IMR-90 (cell line): ENCODE measurements around the gene RCL1. TPM values are rescaled to one million over a fixed set of nuclear protein-coding genes. Genes with fewer than 3 reads are reported as not detected.

Experiments used
- ATAC-seq: fragments of 200-7000 bp; cut with Tn5 transposase; 2 replicates; pipeline ENCODE4 v1.9.1; 2020; ENCODE audit warnings: low read depth, mild to moderate bottlenecking, moderate library complexity
- BruUV-seq: library from RNA; stranded (reverse); fragments of 400-500 nt; replicated peaks from 2 replicates; lab custom pipeline; 2021; lab: Mats Ljungman, UMichigan
- CTCF ChIA-PET: fragments of 300-600 bp; formaldehyde crosslinking; extraction: SDS; loops from one replicate; lab custom pipeline; 2021; ENCODE audit warnings: antibody characterized with exemption; lab: Yijun Ruan, JAX
- POLR2A ChIA-PET: fragments of 300-600 bp; sonication (Branson Sonifier 250); formaldehyde crosslinking; loops from one replicate; lab custom pipeline; 2022; ENCODE audit warnings: antibody characterized with exemption; ENCODE audit not compliant: unreplicated experiment; lab: Charles Lee
- DNase-seq: peaks from one replicate; pipeline ENCODE4 v3.0.0; 2013
- H2AFZ ChIP-seq: replicated peaks from 2 replicates; pipeline ENCODE3; 2013; ENCODE audit warnings: low read length, mild to moderate bottlenecking; ENCODE audit not compliant: poor library complexity
- H2AK5ac ChIP-seq: 2 replicates; pipeline ENCODE4 v1.6.1; 2013; ENCODE audit warnings: low read depth, low read length, inconsistent platforms
- H2AK9ac ChIP-seq: replicated peaks from 2 replicates; pipeline ENCODE3; 2013; ENCODE audit warnings: mild to moderate bottlenecking, low read depth, low read length, moderate library complexity; ENCODE audit not compliant: poor library complexity
- H2BK120ac ChIP-seq: 2 replicates; pipeline ENCODE4 v1.6.1; 2013; ENCODE audit warnings: low read depth, low read length, inconsistent platforms
- H2BK15ac ChIP-seq: 3 replicates; pipeline ENCODE4 v1.6.1; 2013; ENCODE audit warnings: low read depth, low read length, inconsistent platforms
- H2BK20ac ChIP-seq: 2 replicates; pipeline ENCODE4 v1.6.1; 2013; ENCODE audit warnings: low read depth, mild to moderate bottlenecking, inconsistent platforms, low read length, moderate library complexity
- H2BK5ac ChIP-seq: 2 replicates; pipeline ENCODE4 v1.6.1; 2013; ENCODE audit warnings: mild to moderate bottlenecking, low read depth, low read length, inconsistent platforms; ENCODE audit not compliant: poor library complexity, severe bottlenecking
- H3K14ac ChIP-seq: replicated peaks from 2 replicates; pipeline ENCODE4 v1.6.1; 2013; ENCODE audit warnings: low read depth, low read length, inconsistent platforms
- H3K18ac ChIP-seq: 2 replicates; pipeline ENCODE4 v1.6.1; 2013; ENCODE audit warnings: low read depth, low read length, control low read depth
- H3K23ac ChIP-seq: 2 replicates; pipeline ENCODE4 v1.6.1; 2013; ENCODE audit warnings: low read depth, low read length, inconsistent platforms
- H3K27ac ChIP-seq: 2 replicates; pipeline ENCODE4 v1.5.1; 2013; ENCODE audit warnings: mild to moderate bottlenecking, control low read depth, low read length; ENCODE audit not compliant: insufficient read depth
- H3K27me3 ChIP-seq: 2 replicates; pipeline ENCODE4 v1.6.1; 2013; ENCODE audit warnings: low read length; ENCODE audit not compliant: control insufficient read depth, insufficient read depth
- H3K36me3 ChIP-seq: 2 replicates; pipeline ENCODE4 v1.6.1; 2013; ENCODE audit warnings: low read length, mixed read lengths; ENCODE audit not compliant: control insufficient read depth, insufficient read depth
- H3K4ac ChIP-seq: 2 replicates; pipeline ENCODE4 v1.6.1; 2013; ENCODE audit warnings: low read depth, low read length, inconsistent platforms
- H3K4me1 ChIP-seq: 2 replicates; pipeline ENCODE4 v1.6.1; 2013; ENCODE audit warnings: low read length, mixed read lengths; ENCODE audit not compliant: control insufficient read depth, insufficient read depth
- H3K4me2 ChIP-seq: 2 replicates; pipeline ENCODE4 v1.6.1; 2013; ENCODE audit warnings: low read depth, mild to moderate bottlenecking, control low read depth, low read length, moderate library complexity
- H3K4me3 ChIP-seq: 2 replicates; pipeline ENCODE4 v1.5.1; 2013; ENCODE audit warnings: low read depth, mild to moderate bottlenecking, control low read depth, low read length, moderate library complexity; ENCODE audit not compliant: insufficient read depth
- H3K56ac ChIP-seq: 2 replicates; pipeline ENCODE4 v1.6.1; 2013; ENCODE audit warnings: low read length, inconsistent platforms; ENCODE audit not compliant: insufficient read depth; ENCODE audit errors: extremely low read depth
- H3K79me1 ChIP-seq, 2 experiments: 2 replicates each; pipeline ENCODE4 v1.6.1; 2013; ENCODE audit warnings: low read length in 2 of 2, inconsistent platforms in 1 of 2, low read depth in 1 of 2
- H3K9ac ChIP-seq: 2 replicates; pipeline ENCODE4 v1.6.1; 2013; ENCODE audit warnings: low read depth, low read length, control low read depth
- H3K9me1 ChIP-seq: 2 replicates; pipeline ENCODE4 v1.6.1; 2013; ENCODE audit warnings: low read length, inconsistent platforms; ENCODE audit not compliant: insufficient read depth
- H3K9me3 ChIP-seq: 2 replicates; pipeline ENCODE4 v1.6.1; 2013; ENCODE audit warnings: low read length; ENCODE audit not compliant: control insufficient read depth, insufficient read depth
- H4K20me1 ChIP-seq: 2 replicates; pipeline ENCODE4 v1.6.1; 2013; ENCODE audit warnings: low read length, inconsistent platforms; ENCODE audit not compliant: insufficient read depth
- H4K5ac ChIP-seq: 2 replicates; pipeline ENCODE4 v1.6.1; 2013; ENCODE audit warnings: mild to moderate bottlenecking, low read depth, low read length, control low read depth
- H4K8ac ChIP-seq, 2 experiments: 2 replicates each; pipeline ENCODE4 v1.6.1; 2013; ENCODE audit warnings: low read depth in 2 of 2, low read length in 2 of 2, control low read depth in 1 of 2, inconsistent platforms in 1 of 2
- H4K91ac ChIP-seq: 2 replicates; pipeline ENCODE4 v1.6.1; 2013; ENCODE audit warnings: low read depth, low read length, inconsistent platforms; ENCODE audit not compliant: insufficient read depth
- BHLHE40 ChIP-seq: fragments of 150-350 bp; IDR thresholded peaks from 2 replicates; pipeline ENCODE4 v1.6.1; 2016; ENCODE audit warnings: mild to moderate bottlenecking, low read depth, low read length
- CEBPB ChIP-seq: IDR thresholded peaks from 2 replicates; pipeline ENCODE4 v1.6.1; 2012; ENCODE audit warnings: low read depth, low read length, improper control_type of control experiment
- CHD1 ChIP-seq: IDR thresholded peaks from 2 replicates; pipeline ENCODE4 v1.6.1; 2012; ENCODE audit warnings: low read depth, low read length, improper control_type of control experiment
- ELK1 ChIP-seq: fragments of 150-350 bp; IDR thresholded peaks from 2 replicates; pipeline ENCODE4 v1.6.1; 2016; ENCODE audit warnings: low read depth, mild to moderate bottlenecking, low read length, moderate library complexity, borderline replicate concordance
- FOS ChIP-seq: fragments of 150-350 bp; IDR thresholded peaks from 2 replicates; pipeline ENCODE4 v1.6.1; 2016; ENCODE audit warnings: low read depth, low read length
- MAFK ChIP-seq: IDR thresholded peaks from 2 replicates; pipeline ENCODE4 v1.6.1; 2012; ENCODE audit warnings: low read depth, low read length, improper control_type of control experiment
- MAZ ChIP-seq: IDR thresholded peaks from 2 replicates; pipeline ENCODE4 v1.6.1; 2012; ENCODE audit warnings: low read depth, mild to moderate bottlenecking, low read length, improper control_type of control experiment, moderate library complexity, borderline replicate concordance
- MXI1 ChIP-seq: IDR thresholded peaks from 2 replicates; pipeline ENCODE4 v1.6.1; 2012; ENCODE audit warnings: low read depth, mild to moderate bottlenecking, low read length, moderate library complexity, borderline replicate concordance
- NFE2L2 ChIP-seq: fragments of 150-350 bp; IDR thresholded peaks from 2 replicates; pipeline ENCODE4 v1.6.1; 2016; ENCODE audit warnings: low read depth, mild to moderate bottlenecking, low read length
- POLR2A ChIP-seq: IDR thresholded peaks from 2 replicates; pipeline ENCODE4 v1.6.1; 2012; ENCODE audit warnings: mild to moderate bottlenecking, low read depth, low read length
- RAD21 ChIP-seq: IDR thresholded peaks from 2 replicates; pipeline ENCODE4 v1.6.1; 2012; ENCODE audit warnings: low read length, improper control_type of control experiment
- RCOR1 ChIP-seq: IDR thresholded peaks from 2 replicates; pipeline ENCODE4 v1.6.1; 2012; ENCODE audit warnings: mild to moderate bottlenecking, low read length, improper control_type of control experiment; ENCODE audit not compliant: insufficient replicate concordance
- RFX5 ChIP-seq: IDR thresholded peaks from 2 replicates; pipeline ENCODE4 v1.8.0; 2012; ENCODE audit warnings: low read depth, mild to moderate bottlenecking, low read length, moderate library complexity
- SMC3 ChIP-seq: fragments of 150-350 bp; IDR thresholded peaks from 2 replicates; pipeline ENCODE4 v1.6.1; 2016; ENCODE audit warnings: low read depth, mild to moderate bottlenecking, antibody characterized with exemption, low read length, moderate library complexity
- WGBS, 2 experiments: methylation state at CpG; one replicate each; pipeline versions ENCODE4 v1.1.5 to v1.1.7; 2013; ENCODE audit warnings: missing lambda C conversion rate in 2 of 2; ENCODE audit not compliant: insufficient read length in 1 of 2; ENCODE audit errors: extremely low coverage in 2 of 2; 5-methylcytosine and 5-hydroxymethylcytosine counted together
- dilution Hi-C: fragments of 300-500 bp; cut with HindIII; formaldehyde crosslinking; loops from one replicate; pipeline ENCODE4 v1.14.3; 2018; ENCODE audit warnings: low sequenced_read_pairs; ENCODE audit not compliant: unreplicated experiment
- in situ Hi-C: fragments of 300-500 bp; cut with MboI; formaldehyde crosslinking; loops from 3 replicates; pipeline ENCODE4 v1.14.3; 2019; ENCODE audit warnings: low sequenced_read_pairs, inconsistent platforms, mixed read lengths
- intact Hi-C: fragments of 100-400 bp; cut with micrococcal nuclease; formaldehyde crosslinking; loops from 2 replicates; pipeline ENCODE4 v1.10.0; 2022
- polyA plus RNA-seq, 3 experiments: library from polyadenylated mRNA; depleted of rRNA; stranded (reverse); fragments of >200 nt; gene quantifications; 2 replicates each; pipeline ENCODE4 v1.2.3, GENCODE V29; 2012; ENCODE audit warnings: low replicate concordance in 1 of 3
- total RNA-seq: library from RNA; depleted of rRNA; stranded (reverse); fragments of >200 nt; gene quantifications from 2 replicates; pipeline ENCODE4 v1.2.3, GENCODE V29; 2012
- TF ChIP-seq, protein P1 (sequence below): conservative IDR thresholded peaks from 2 replicates; pipeline ENCODE4 v1.5.1; 2012; ENCODE audit warnings: mild to moderate bottlenecking, low read depth, low read length, improper control_type of control experiment
- TF ChIP-seq, protein P2 (sequence below): fragments of 150-350 bp; IDR thresholded peaks from 2 replicates; pipeline ENCODE4 v1.6.1; 2017; ENCODE audit warnings: mild to moderate bottlenecking, antibody characterized with exemption, low read length, low read depth

Gene RCL1
- total and polyA plus RNA-seq, 2 of the 4 experiments (the other 2 are of a cell fraction), result 12.3 to 13.8 TPM

- no peak for ATAC-seq
- BruUV-seq, result no TSS peak
- Histone ChIP-seq H3K9me3 (no peaks in the 10 kb centered on the region), H2AFZ (no peak overlapping the region), H3K9me1 (peaks cover 8% of the 10 kb centered on the region), H3K4me3 (no peak overlapping the region), H3K27ac (no peak overlapping the region), H3K56ac (no peak overlapping the region), H2BK5ac (no peak overlapping the region), H3K4ac (no peak overlapping the region), H3K36me3 (peaks cover 15% of the 10 kb centered on the region; the same call in 1 of the 2 replicates), H3K18ac (no peak overlapping the region), H3K27me3 (no peaks in the 10 kb centered on the region), H3K9ac (no peak overlapping the region), H4K8ac (no peak overlapping the region), H2BK15ac (no peak overlapping the region), H2AK5ac (no peak overlapping the region), H3K4me1 (peaks cover 3% of the 10 kb centered on the region; the same call in 1 of the 2 replicates), H2BK20ac (no peak overlapping the region), H2BK120ac (no peak overlapping the region), H3K4me2 (no peak overlapping the region), H2AK9ac (no peak overlapping the region), H4K91ac (no peak overlapping the region), H3K23ac (no peak overlapping the region), H3K14ac (no peak overlapping the region), H3K79me1 (no peaks in the 10 kb centered on the region; a peak in 1 of 4 replicates), H4K5ac (no peak overlapping the region), H4K20me1 (no peaks in the 10 kb centered on the region)
- in situ Hi-C loops, result no loop called here
- CTCF ChIA-PET, result no interaction called here
- DNase-seq, result no peak
- 94% methylated on average over 6 of the region's 6 CpGs; no CpG with 5 or more reads in 1 of the 2 experiments for WGBS, 2 experiments
- intact Hi-C loops, result no loop called here
- dilution Hi-C loops, result no loop called here
- POLR2A ChIA-PET, result no interaction called here
- no peak for TF ChIP-seq ELK1
- TF ChIP-seq MXI1, result no peak
- no peak for TF ChIP-seq FOS
- TF ChIP-seq, protein P1, sequence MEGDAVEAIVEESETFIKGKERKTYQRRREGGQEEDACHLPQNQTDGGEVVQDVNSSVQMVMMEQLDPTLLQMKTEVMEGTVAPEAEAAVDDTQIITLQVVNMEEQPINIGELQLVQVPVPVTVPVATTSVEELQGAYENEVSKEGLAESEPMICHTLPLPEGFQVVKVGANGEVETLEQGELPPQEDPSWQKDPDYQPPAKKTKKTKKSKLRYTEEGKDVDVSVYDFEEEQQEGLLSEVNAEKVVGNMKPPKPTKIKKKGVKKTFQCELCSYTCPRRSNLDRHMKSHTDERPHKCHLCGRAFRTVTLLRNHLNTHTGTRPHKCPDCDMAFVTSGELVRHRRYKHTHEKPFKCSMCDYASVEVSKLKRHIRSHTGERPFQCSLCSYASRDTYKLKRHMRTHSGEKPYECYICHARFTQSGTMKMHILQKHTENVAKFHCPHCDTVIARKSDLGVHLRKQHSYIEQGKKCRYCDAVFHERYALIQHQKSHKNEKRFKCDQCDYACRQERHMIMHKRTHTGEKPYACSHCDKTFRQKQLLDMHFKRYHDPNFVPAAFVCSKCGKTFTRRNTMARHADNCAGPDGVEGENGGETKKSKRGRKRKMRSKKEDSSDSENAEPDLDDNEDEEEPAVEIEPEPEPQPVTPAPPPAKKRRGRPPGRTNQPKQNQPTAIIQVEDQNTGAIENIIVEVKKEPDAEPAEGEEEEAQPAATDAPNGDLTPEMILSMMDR, result no peak
- TF ChIP-seq CEBPB, result no peak
- no peak for TF ChIP-seq RFX5
- TF ChIP-seq RCOR1, result no peak
- no peak for TF ChIP-seq MAFK
- TF ChIP-seq, protein P2, sequence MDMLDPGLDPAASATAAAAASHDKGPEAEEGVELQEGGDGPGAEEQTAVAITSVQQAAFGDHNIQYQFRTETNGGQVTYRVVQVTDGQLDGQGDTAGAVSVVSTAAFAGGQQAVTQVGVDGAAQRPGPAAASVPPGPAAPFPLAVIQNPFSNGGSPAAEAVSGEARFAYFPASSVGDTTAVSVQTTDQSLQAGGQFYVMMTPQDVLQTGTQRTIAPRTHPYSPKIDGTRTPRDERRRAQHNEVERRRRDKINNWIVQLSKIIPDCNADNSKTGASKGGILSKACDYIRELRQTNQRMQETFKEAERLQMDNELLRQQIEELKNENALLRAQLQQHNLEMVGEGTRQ, result no peak
- TF ChIP-seq MAZ, result no peak
- no peak for TF ChIP-seq CHD1
- TF ChIP-seq SMC3, result no peak
- TF ChIP-seq BHLHE40, result no peak
- TF ChIP-seq NFE2L2, result no peak
- no peak for TF ChIP-seq RAD21
- no peak for TF ChIP-seq POLR2A
Observed at GRCh38 chr9:4852419-4852818, 59.7 kb downstream of the RCL1 start.
